Measurements from ENCODE around the gene SNAPC3. TPM values are rescaled to one million over a fixed set of nuclear protein-coding genes. Genes with fewer than 3 reads are reported as not detected.

SNAPC3 gene
- total and polyA plus RNA-seq, 2 donors from 2014 or later, result 16.3 to 27.2 TPM

DNA sequence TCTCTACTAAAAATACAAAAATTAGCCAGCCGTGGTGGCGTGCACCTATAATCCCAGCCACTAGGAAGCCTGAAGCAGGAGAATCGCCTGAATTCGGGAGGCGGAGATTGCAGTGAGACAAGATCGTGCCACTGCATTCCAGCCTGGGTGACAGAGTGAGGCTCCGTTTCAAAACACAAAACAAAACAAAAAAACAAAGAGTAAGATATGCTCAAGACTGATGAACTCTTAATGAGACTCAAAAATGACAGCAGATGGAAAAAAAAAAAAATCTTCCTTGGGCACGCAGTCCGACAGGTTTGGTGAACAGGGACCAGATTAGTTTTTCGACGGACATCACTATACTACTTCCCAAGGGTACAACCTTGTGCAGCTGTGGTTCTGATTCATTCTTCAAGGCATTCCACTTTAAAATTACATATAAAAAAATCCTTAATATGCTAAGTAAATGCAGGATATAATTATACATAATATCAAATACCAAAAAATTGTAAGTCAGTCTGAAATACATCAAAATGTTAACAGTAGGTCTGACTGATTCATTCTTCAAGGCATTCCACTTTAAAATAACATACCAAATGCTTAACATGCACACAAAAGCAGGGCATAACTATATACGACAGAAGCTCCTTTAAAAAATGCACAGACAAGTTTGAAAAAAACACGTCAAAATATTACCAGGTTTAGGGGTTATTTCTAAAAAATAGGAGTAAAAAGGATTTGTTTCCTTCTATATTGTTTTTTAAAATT is 75.7 kb downstream of the SNAPC3 start:
- TF ChIP-seq, protein P1, sequence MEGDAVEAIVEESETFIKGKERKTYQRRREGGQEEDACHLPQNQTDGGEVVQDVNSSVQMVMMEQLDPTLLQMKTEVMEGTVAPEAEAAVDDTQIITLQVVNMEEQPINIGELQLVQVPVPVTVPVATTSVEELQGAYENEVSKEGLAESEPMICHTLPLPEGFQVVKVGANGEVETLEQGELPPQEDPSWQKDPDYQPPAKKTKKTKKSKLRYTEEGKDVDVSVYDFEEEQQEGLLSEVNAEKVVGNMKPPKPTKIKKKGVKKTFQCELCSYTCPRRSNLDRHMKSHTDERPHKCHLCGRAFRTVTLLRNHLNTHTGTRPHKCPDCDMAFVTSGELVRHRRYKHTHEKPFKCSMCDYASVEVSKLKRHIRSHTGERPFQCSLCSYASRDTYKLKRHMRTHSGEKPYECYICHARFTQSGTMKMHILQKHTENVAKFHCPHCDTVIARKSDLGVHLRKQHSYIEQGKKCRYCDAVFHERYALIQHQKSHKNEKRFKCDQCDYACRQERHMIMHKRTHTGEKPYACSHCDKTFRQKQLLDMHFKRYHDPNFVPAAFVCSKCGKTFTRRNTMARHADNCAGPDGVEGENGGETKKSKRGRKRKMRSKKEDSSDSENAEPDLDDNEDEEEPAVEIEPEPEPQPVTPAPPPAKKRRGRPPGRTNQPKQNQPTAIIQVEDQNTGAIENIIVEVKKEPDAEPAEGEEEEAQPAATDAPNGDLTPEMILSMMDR (IDR thresholded peaks at IDR 0.05; ENCODE audit: borderline replicate concordance, extremely low read depth, insufficient read depth), result no peak
- DNase-seq (no peak), FAIRE-seq (no peak)
- H3K4me3 ChIP-seq (ENCODE audit: low read length in 3 of 3), result no peak overlapping the region
- no peaks in the 10 kb centered on the region for H3K27me3 ChIP-seq (ENCODE audit: control insufficient read depth, insufficient read depth, low read length)
- H3K9ac ChIP-seq (ENCODE audit: low read length in 3 of 3), result no peak overlapping the region
- H3K36me3 ChIP-seq (ENCODE audit: control insufficient read depth in 2 of 3, insufficient read depth in 3 of 3, low read length in 3 of 3), result peaks cover 0 to 3% (median 2%) of the 10 kb centered on the region in 3 donors
- H3K27ac ChIP-seq (ENCODE audit: low read depth in 2 of 2, low read length in 2 of 2), result no peak overlapping the region
- intact Hi-C loops (cut with DNase I), result no loop called here
- H3K4me1 ChIP-seq (ENCODE audit: control insufficient read depth in 2 of 3, insufficient read depth in 2 of 3, low read depth in 1 of 3, low read length in 3 of 3), result peaks cover 0 to 7% (median 0%) of the 10 kb centered on the region in 3 donors
- no peaks in the 10 kb centered on the region for H3K9me3 ChIP-seq (ENCODE audit: control insufficient read depth in 2 of 3, insufficient read depth in 1 of 3, low read length in 3 of 3)

DNA sequence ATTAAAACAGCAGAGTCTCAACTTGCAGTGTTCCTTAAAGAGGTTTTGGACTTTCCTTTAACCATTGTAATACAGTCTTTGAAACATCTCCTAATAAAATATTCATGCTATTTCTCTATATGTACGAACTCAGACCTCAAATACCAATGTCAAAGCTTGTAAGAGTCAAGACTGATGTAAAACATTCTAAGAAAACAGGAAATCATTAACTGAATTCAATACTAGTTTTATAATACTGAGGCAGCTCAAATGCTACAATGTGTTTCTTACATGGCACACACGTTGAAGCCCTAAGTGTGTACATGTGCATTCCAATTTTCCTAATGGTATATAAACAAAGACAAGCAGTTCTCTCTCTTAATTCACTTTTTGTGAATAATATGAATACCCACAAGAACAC is 76.5 kb downstream of the SNAPC3 start:
- TF ChIP-seq, protein P1 (IDR thresholded peaks at IDR 0.05; ENCODE audit: borderline replicate concordance, extremely low read depth, insufficient read depth), result no peak
- intact Hi-C loops (cut with DNase I), result no loop called here
- Histone ChIP-seq H3K4me3 (ENCODE audit: low read length in 3 of 3) (no peak overlapping the region), H3K9ac (ENCODE audit: low read length in 3 of 3) (no peak overlapping the region), H3K4me1 (ENCODE audit: control insufficient read depth in 2 of 3, insufficient read depth in 2 of 3, low read depth in 1 of 3, low read length in 3 of 3) (peaks cover 0 to 7% (median 0%) of the 10 kb centered on the region in 3 donors), H3K9me3 (ENCODE audit: control insufficient read depth in 2 of 3, insufficient read depth in 1 of 3, low read length in 3 of 3) (no peaks in the 10 kb centered on the region), H3K27me3 (ENCODE audit: control insufficient read depth, insufficient read depth, low read length) (no peaks in the 10 kb centered on the region), H3K27ac (ENCODE audit: low read depth in 2 of 2, low read length in 2 of 2) (no peak overlapping the region), H3K36me3 (ENCODE audit: control insufficient read depth in 2 of 3, insufficient read depth in 3 of 3, low read length in 3 of 3) (peaks cover 0 to 3% (median 2%) of the 10 kb centered on the region in 3 donors)
- DNase-seq (no peak), FAIRE-seq (no peak)

DNA sequence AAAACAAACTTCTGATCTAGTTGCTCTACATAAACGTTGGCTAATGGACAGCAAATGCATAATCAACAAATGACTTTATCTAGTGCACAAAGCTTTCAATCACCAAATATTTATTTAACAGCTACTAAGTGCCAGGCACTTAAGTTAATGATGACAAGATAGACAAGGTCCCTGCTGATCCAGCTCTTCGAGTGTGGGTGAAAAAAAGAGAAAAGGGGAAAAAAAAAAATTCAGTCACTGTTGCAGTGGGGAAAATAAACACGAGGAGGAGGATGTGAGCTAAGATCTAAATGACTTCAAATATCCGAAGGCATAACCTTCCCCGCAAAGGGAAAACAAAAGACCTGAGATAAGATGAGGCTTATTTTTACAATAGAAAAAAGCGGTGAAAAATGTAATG is 78.5 kb downstream of the SNAPC3 start:
- DNase-seq, result no peak
- no peak overlapping the region for H3K4me3 ChIP-seq (ENCODE audit: low read length in 3 of 3)
- no peaks in the 10 kb centered on the region for H3K9me3 ChIP-seq (ENCODE audit: control insufficient read depth in 2 of 3, insufficient read depth in 1 of 3, low read length in 3 of 3)
- no peak for FAIRE-seq
- no peak overlapping the region for H3K9ac ChIP-seq (ENCODE audit: low read length in 3 of 3)
- no peak overlapping the region for H3K27ac ChIP-seq (ENCODE audit: low read depth in 2 of 2, low read length in 2 of 2)
- H3K27me3 ChIP-seq (ENCODE audit: control insufficient read depth, insufficient read depth, low read length), result no peaks in the 10 kb centered on the region
- peaks cover 2 to 5% (median 3%) of the 10 kb centered on the region in 3 donors for H3K36me3 ChIP-seq (ENCODE audit: control insufficient read depth in 2 of 3, insufficient read depth in 3 of 3, low read length in 3 of 3)
- intact Hi-C loops (cut with DNase I), result no loop called here
- TF ChIP-seq, protein P1 (IDR thresholded peaks at IDR 0.05; ENCODE audit: borderline replicate concordance, extremely low read depth, insufficient read depth), result no peak
- H3K4me1 ChIP-seq (ENCODE audit: control insufficient read depth in 2 of 3, insufficient read depth in 2 of 3, low read depth in 1 of 3, low read length in 3 of 3), result no peaks in the 10 kb centered on the region

All from kidney (tissue), 14 donors.